Osteocyte (in vitro differentiated cells): ENCODE data around the gene ZNF428. TPM values are rescaled to one million over a fixed set of nuclear protein-coding genes. Genes with fewer than 3 reads are reported as not detected.
A peak's percentile ranks its signal among the peaks of the same experiment; 100 is the strongest.

ENCODE experiments used
- DNase-seq: peaks from one replicate; pipeline ENCODE4 v3.0.0; 2021; ENCODE audit warnings: mixed read lengths; ENCODE audit not compliant: unreplicated experiment; ENCODE audit errors: extremely low spot score
- H3K27ac Mint-ChIP-seq: one replicate; pipeline ENCODE4 v1.8.0; 2021; ENCODE audit warnings: mild to moderate bottlenecking, mixed read lengths; ENCODE audit not compliant: unreplicated experiment
- H3K27me3 Mint-ChIP-seq: one replicate; pipeline ENCODE4 v1.8.0; 2021; ENCODE audit warnings: mixed read lengths; ENCODE audit not compliant: unreplicated experiment
- H3K36me3 Mint-ChIP-seq: one replicate; pipeline ENCODE4 v1.8.0; 2021; ENCODE audit warnings: mixed read lengths; ENCODE audit not compliant: unreplicated experiment
- H3K4me1 Mint-ChIP-seq: one replicate; pipeline ENCODE4 v1.8.0; 2021; ENCODE audit warnings: mixed read lengths; ENCODE audit not compliant: unreplicated experiment
- H3K4me3 Mint-ChIP-seq: one replicate; pipeline ENCODE4 v1.8.0; 2021; ENCODE audit warnings: mild to moderate bottlenecking, moderate library complexity, mixed read lengths; ENCODE audit not compliant: unreplicated experiment
- H3K9me3 Mint-ChIP-seq: one replicate; pipeline ENCODE4 v1.8.0; 2021; ENCODE audit warnings: mixed read lengths; ENCODE audit not compliant: unreplicated experiment
- long read RNA-seq: library from polyadenylated mRNA; unstranded; transcript quantifications from one replicate; pipeline ENCODE4 v2.0.0, GENCODE V29; 2021
- total RNA-seq: library from RNA; stranded (reverse); gene quantifications from 2 replicates; pipeline ENCODE4 v1.2.1, GENCODE V29; 2021
- TF ChIP-seq, protein P1 (sequence below): fragments of 200-600 bp; sonication (generic); IDR thresholded peaks from 2 replicates; pipeline ENCODE4 v1.5.0; 2021; ENCODE audit warnings: antibody characterized with exemption, mild to moderate bottlenecking, moderate library complexity

Gene ZNF428, protein sequence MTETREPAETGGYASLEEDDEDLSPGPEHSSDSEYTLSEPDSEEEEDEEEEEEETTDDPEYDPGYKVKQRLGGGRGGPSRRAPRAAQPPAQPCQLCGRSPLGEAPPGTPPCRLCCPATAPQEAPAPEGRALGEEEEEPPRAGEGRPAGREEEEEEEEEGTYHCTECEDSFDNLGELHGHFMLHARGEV
- total RNA-seq, result 64.0 and 74.1 TPM in 2 replicates
- long read RNA-seq, result 0 reads

DNA sequence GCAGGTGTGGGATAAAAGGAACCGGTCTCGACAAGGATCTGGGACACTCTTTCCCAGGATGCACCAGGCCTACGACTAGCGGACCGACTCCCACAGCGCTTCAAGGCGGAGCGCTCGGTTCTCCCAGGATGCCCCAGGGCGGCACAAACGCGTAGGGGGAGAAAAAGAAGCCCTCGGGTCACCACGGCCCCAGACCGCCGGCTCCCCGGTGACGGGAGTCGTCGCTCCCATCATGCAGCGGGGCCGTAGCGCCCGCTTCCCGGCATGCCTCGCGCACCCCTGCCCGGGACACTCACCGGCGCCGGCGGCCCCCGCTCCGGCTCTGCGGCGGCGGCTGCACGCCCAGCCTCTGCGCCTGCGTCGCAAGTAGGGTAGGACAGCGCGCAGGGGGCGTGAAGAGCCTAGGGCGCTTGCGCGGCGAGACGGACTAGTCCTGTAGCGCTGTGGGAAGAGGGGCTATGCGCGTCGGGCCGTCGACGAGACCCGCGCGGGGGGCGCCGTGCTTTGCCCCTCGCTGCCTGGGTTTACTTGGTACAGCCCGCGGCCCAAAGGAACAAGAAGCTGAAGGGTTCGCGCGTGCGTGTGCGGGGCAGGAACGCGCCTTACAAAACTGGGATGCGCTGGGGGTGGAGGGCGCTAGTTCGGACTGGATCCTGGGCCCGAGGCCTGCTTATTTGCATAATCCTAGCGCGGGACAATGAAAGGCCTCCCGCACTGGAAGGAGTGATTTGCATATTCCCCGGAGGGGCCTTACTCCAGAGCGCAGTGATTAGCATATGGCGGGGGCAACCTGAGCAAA is at the start of gene ZNF428:
Gene ZNF428 (minus strand): TSS at position 368 of the 799 bp plus-strand sequence. CDS start 5,325 bp downstream, outside the sequence.
- Mint-ChIP-seq H3K4me3 (peak within 1 kb of the TSS; percentile 95), H3K4me1 (peaks cover 17% of the 10 kb centered on the region), H3K36me3 (peaks cover under 1% of the 10 kb centered on the region), H3K27ac (peak within 1 kb of the TSS; percentile 97), H3K27me3 (no peaks in the 10 kb centered on the region), H3K9me3 (no peaks in the 10 kb centered on the region)
- peak; percentile 96 for DNase-seq
- TF ChIP-seq, protein P1, sequence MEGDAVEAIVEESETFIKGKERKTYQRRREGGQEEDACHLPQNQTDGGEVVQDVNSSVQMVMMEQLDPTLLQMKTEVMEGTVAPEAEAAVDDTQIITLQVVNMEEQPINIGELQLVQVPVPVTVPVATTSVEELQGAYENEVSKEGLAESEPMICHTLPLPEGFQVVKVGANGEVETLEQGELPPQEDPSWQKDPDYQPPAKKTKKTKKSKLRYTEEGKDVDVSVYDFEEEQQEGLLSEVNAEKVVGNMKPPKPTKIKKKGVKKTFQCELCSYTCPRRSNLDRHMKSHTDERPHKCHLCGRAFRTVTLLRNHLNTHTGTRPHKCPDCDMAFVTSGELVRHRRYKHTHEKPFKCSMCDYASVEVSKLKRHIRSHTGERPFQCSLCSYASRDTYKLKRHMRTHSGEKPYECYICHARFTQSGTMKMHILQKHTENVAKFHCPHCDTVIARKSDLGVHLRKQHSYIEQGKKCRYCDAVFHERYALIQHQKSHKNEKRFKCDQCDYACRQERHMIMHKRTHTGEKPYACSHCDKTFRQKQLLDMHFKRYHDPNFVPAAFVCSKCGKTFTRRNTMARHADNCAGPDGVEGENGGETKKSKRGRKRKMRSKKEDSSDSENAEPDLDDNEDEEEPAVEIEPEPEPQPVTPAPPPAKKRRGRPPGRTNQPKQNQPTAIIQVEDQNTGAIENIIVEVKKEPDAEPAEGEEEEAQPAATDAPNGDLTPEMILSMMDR, result no peak

DNA sequence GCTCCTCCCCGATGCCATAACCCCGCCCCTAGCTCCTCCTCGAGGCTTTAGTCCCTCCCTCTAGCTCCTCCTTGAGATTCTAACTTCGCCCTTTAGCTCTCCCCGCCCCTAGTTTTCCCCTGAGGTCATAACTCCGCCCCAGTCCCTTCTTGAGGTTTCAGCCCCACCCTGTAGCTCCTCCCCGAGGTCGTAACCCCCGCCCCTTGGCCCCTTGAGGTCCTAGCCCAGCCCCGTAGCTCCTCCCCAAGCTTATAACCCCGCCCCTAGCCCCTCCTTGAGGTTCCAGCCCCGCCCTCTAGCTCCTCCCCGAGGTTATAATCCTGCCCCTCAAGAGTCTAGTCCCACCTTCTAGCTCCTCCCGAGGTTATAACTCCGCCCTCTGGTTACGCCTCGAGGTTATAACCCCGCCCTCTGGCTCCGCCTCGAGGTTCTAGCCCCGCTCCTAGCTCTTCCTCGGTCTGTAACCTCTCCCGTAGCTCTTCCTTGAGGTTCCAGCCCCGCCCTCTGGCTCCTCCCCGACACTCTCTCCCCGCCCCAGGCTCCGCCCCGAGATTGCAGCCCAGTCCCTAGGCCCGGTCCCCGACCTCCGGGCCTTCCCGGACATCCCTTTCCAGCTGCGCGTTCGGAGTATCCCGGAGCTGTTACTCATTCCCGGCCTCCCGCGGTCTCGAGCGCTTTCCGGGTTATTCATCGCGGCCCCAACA is 49.1 kb upstream of the ZNF428 start:
- peak overlapping the region; percentile 88 for H3K27ac Mint-ChIP-seq
- H3K27me3 Mint-ChIP-seq, result no peaks in the 10 kb centered on the region
- peak overlapping the region; percentile 82 for H3K4me3 Mint-ChIP-seq
- H3K4me1 Mint-ChIP-seq, result peaks cover 28% of the 10 kb centered on the region
- H3K9me3 Mint-ChIP-seq, result no peaks in the 10 kb centered on the region
- H3K36me3 Mint-ChIP-seq, result peaks cover 8% of the 10 kb centered on the region
- DNase-seq, result peak; percentile 99
- TF ChIP-seq, protein P1, result no peak

DNA sequence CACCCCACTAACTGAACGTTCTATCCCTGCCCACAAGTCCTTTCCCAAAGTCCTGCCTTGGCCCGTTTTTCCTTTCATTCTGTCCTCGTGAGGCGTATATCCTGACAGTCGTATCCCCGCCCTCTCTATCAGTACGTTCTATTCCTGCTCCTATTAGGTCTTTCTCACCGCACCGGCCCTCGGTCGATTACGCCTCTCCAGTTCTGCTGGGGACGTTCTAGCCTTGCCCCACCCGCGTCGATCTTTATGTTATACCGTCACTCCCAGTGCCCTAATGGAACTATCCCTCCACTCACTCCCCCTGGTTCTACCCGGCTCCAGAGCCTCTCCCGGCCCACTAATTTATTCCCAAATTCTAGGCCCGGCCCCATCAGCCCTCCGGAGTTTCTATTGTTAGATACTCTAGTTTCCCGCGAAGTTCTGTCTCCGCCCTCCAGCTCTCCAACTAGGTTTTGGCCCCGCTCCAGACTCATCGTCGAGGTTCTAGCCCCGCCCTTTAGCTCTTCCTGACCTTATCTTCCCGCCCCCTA is 48.5 kb upstream of the ZNF428 start:
- no peaks in the 10 kb centered on the region for H3K27me3 Mint-ChIP-seq
- H3K36me3 Mint-ChIP-seq, result peaks cover 8% of the 10 kb centered on the region
- TF ChIP-seq, protein P1, result no peak
- H3K9me3 Mint-ChIP-seq, result no peaks in the 10 kb centered on the region
- peak overlapping the region; percentile 82 for H3K4me3 Mint-ChIP-seq
- DNase-seq, result peak; percentile 98
- peaks cover 28% of the 10 kb centered on the region for H3K4me1 Mint-ChIP-seq
- peak overlapping the region; percentile 88 for H3K27ac Mint-ChIP-seq

DNA sequence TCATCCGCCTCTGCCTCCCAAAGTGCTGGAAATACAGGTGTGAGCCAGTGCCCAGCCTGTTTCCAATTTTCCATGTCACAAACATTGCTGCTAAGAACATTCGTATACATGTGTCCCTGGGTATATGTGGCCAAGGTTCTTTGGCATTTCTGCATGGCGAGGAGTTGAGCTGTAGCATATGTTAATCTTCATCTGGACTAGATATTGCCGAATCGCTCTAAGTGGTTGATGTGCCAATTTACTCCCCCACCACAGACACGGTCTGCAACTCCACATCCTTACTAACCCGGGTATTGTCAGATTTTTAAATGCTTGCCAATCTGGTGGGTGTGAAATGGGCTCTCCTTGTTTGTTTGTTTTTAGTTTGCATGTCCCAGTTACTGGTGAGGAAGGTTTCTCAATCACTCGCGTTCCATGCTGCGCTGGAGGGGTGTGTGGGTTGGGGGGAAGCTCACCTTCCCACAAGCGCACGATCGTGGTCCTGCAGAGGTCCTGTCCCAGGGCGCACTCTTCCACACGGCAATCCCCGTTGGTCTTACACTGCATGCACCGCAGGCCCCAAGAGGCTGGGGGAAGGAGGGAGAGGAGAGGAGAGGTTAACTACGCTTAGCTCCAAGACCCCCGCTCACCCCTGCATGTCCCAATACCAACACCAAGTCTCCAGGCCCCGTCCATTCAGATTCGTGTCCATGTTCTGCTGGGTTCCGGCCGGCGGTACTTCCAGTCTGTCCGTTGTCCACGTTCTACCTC is 47.9 kb upstream of the ZNF428 start:
- Mint-ChIP-seq H3K27ac (peak overlapping the region; percentile 88), H3K36me3 (peaks cover 8% of the 10 kb centered on the region), H3K9me3 (no peaks in the 10 kb centered on the region), H3K4me3 (peak overlapping the region; percentile 82), H3K27me3 (no peaks in the 10 kb centered on the region), H3K4me1 (peaks cover 28% of the 10 kb centered on the region)
- TF ChIP-seq, protein P1, result no peak
- no peak for DNase-seq
